ENCODE measurements around the gene ZNF536.
"Not testable (repeated sequence)": the region's sequence is repeated elsewhere in the genome, so short reads cannot be mapped to it uniquely, and the experiment has no call there.

The ZNF536 gene

GRCh38 chr19:30473334-30473867, 101.2 kb downstream of the ZNF536 start:
- no peak for DNase-seq (ENCODE audit: low read depth)
- no peak overlapping the region for H3K4me3 ChIP-seq (ENCODE audit: low read depth, low read length)
- TF ChIP-seq CTCF (conservative IDR thresholded peaks at IDR 0.05; ENCODE audit: low read depth, low read length) = no peak

DNA sequence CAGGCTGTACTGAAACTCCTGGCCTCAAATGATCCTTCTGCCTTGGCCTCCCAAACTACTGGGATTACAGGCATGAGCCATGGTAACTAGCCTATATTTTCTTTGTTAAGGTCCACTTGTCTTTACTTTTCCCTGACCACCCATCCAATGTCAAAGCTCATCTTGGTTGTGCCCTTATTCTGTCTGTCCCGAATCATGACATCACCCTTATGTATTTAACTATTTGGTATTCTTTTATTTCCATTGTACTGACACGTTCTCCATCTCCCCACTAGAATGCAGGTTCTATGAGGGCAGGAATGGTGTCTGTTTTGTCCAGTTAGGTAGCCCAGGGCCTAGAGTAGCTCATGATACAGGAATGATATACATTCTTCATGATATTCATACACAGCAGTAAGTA, 104.8 kb downstream of the ZNF536 start:
- TF ChIP-seq CTCF (conservative IDR thresholded peaks at IDR 0.05; ENCODE audit: low read depth, low read length) = no peak
- no peak for DNase-seq (ENCODE audit: low read depth)
- no peak overlapping the region for H3K4me3 ChIP-seq (ENCODE audit: low read depth, low read length)

DNA sequence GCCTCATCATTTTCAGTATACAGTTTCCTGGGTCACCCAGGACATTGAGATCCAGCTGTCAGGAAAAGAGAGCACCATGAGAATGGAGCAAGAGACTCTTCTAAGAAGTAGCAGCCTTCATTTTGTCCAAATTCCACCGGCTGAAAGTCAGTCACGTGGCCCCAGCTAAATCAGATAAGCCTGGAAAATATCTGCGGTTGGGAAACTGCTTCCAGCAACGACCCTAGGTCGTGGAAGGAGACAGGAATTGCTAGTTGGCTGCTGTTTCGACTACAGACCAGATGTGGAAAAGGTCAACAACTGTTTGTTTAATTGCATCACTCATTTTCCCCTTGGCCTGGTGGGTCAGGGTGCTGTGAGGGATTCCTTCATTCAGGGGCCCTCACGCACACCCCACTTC, 107.0 kb downstream of the ZNF536 start:
- no peak for DNase-seq (ENCODE audit: low read depth)
- H3K4me3 ChIP-seq (ENCODE audit: low read depth, low read length) = no peak overlapping the region
- TF ChIP-seq CTCF (conservative IDR thresholded peaks at IDR 0.05; ENCODE audit: low read depth, low read length) = no peak

- H3K4me3 ChIP-seq (ENCODE audit: low read depth, low read length) = no peak overlapping the region
- TF ChIP-seq CTCF (conservative IDR thresholded peaks at IDR 0.05; ENCODE audit: low read depth, low read length) = no peak
- no peak for DNase-seq (ENCODE audit: low read depth)
Observed at GRCh38 chr19:30480097-30480496, 107.9 kb downstream of the ZNF536 start.

DNA sequence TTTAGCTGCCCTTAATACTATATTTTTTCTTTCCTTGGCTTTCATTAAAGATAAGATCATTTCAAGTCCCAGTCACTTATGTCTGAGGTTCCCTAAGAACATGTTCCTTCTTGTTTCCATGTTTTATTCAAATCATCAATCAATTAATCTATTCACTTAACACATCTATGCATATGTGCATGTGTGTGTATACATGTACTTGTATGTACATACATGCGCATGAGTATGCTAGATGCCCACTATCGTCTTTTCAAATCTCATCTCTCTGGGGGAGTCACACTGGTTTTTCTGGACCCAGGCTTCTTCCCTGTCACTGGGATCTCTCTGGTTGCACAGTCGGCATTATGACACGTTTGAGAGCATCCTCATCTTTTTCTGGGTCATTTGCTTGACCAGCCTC, 108.9 kb downstream of the ZNF536 start:
- no peak for TF ChIP-seq CTCF (conservative IDR thresholded peaks at IDR 0.05; ENCODE audit: low read depth, low read length)
- DNase-seq (ENCODE audit: low read depth) = no peak
- H3K4me3 ChIP-seq (ENCODE audit: low read depth, low read length) = no peak overlapping the region

- no peak for TF ChIP-seq CTCF (conservative IDR thresholded peaks at IDR 0.05; ENCODE audit: low read depth, low read length)
- DNase-seq (ENCODE audit: low read depth) = no peak
- H3K4me3 ChIP-seq (ENCODE audit: low read depth, low read length) = no peak overlapping the region
Observed at GRCh38 chr19:30481823-30482222, 109.6 kb downstream of the ZNF536 start.

DNA sequence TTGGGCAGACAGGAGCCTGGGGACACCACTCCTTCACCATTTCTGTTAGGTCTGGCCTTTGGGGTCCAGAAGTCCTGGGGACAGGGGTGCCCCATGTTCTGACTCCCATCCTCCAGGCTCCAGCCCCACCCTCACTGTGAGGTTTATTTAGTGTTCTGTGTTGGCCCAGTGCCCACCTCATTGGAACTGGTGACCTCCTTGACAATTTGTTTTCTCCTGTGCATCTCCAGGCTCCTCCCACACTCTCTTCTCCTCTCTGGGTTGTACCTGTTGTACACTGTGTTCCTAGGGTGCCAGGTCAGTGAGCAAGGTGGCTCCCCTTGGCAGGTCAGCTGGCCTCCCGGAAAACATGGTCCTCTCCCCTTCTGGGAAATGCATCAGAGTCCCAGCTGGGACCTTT, 110.8 kb downstream of the ZNF536 start:
- DNase-seq (ENCODE audit: low read depth) = no peak
- H3K4me3 ChIP-seq (ENCODE audit: low read depth, low read length) = no peak overlapping the region
- TF ChIP-seq CTCF (conservative IDR thresholded peaks at IDR 0.05; ENCODE audit: low read depth, low read length) = no peak

DNA sequence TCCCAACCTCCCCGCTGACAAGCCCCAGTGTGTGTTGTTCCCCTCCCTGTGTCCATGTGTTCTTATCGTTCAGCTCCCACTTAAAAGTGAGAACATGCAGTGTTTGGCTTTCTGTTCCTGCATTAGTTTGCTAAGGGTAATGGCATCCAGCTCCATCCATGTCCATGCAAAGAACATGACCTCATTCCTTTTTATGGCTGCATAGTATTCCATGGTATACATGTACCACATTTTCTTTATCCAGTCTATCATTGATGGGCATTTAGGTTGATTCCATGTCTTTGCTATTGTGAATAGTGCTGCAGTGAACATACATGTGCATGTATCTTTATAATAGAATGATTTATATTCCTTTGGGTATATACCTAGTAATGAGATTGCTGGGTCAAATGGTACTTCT, 114.1 kb downstream of the ZNF536 start:
- H3K4me3 ChIP-seq (ENCODE audit: low read depth, low read length) = not testable (repeated sequence)

More for the DNA sequence above, 114.1 kb downstream of the ZNF536 start:
- not testable (repeated sequence) for DNase-seq (ENCODE audit: low read depth)
